ENCODE data around the gene PARD3B.

DNA sequence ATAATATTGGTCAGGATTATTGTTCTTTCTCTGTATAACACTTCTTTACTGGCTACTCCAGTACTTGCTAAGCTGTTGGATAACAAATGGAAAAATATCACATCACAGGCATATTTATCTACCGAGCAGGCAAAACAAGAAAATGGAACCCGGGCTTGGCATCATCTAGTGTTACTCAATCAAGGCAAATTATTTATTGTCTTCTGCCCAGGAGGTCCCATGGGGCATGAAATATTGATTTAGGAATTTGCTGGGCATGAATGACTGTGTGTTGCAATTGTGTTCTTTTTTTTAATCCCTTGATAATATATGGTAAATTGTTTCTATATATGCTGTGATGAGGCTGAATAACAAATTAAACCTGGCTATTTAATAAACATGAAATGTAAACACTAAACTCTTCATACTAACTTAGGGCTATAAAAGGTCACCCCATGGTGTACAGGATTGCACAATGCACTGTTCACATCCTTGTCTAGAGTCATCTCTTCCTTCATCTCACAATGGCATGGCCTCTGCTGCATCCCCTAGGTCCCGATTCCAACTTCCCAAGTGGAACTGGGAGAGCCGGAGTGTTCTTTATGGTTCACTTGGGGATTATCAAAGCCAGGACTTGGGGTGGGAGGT, 2.2 kb upstream of the PARD3B start:
- no peak for TF ChIP-seq GATA3 (IDR thresholded peaks at IDR 0.05; ENCODE audit: low read depth, low read length)
- TF ChIP-seq GATA2 (IDR thresholded peaks at IDR 0.05; ENCODE audit: low read depth, low read length): no peak

Measured in SH-SY5Y (cell line).